Measurements from ENCODE around the gene TMEM219. TPM values are rescaled to one million over a fixed set of nuclear protein-coding genes. Genes with fewer than 3 reads are reported as not detected.
"Not testable (repeated sequence)": the region's sequence is repeated elsewhere in the genome, so short reads cannot be mapped to it uniquely, and the experiment has no call there.

Gene TMEM219
- total and polyA plus RNA-seq, 4 donors, result 88.0 to 244 (median 152) TPM

DNA sequence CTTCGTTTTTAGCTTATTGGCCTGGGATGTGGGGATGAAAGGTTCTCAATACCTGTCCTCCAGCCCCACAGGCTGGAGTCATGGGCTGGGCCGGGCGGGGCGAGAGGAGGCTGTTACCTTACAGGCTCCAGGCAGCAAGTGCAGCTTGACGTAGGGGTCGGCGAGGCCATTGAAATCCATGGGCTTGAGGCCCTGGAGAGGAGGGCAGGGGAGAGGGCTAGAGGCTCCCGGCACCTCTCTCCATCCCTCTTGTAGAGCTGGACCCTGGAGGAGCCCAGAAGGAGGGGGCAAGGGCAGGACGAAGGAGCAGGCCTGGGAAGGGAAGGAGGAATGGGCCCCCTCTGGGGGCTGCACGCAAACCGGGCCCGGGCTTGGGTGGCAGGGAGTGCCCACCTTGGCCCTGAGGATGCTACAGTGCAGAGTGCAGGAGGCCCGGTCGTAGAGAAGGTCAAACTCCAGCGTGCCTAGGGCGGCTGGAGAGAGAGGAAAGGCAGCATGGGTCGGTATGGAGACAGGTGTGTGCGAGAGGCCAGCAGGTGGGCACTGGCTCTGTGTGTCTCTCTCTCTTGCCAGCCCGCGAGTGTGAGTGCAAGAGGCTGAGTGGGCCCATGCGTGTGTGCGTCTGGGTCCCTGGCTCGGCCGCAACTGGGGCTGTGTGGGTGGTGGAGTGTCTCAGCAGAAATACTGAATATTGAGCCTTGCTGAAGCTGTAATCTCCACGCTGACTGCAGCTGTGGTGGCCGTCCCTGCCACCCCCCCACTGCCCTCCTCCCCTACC lies 47.4 kb downstream of the TMEM219 start:
- ATAC-seq (ENCODE audit: low FRiP score) (no peak), DNase-seq (no peak)
- intact Hi-C loops (cut with DNase I), result loop anchor here in 1 of 2 donors (5.0 kb wide), 1 partner anchor 262 kb away; the partner anchor contains the start of gene C16orf54
- Histone ChIP-seq H3K4me1 (ENCODE audit: control insufficient read depth in 1 of 2, insufficient read depth in 2 of 2, low read length in 2 of 2) (no peaks in the 10 kb centered on the region), H3K36me3 (ENCODE audit: control insufficient read depth in 1 of 2, insufficient read depth in 2 of 2, low read length in 1 of 2) (no peaks in the 10 kb centered on the region), H3K27ac (ENCODE audit: low read depth in 1 of 2, low read length in 2 of 2) (no peak overlapping the region), H3K4me3 (ENCODE audit: low read length in 2 of 2) (no peak overlapping the region), H3K27me3 (ENCODE audit: control insufficient read depth in 1 of 2, insufficient read depth in 2 of 2, low read length in 1 of 2) (no peaks in the 10 kb centered on the region), H3K9me3 (ENCODE audit: control insufficient read depth, low read length) (no peaks in the 10 kb centered on the region)
- 53 to 55% methylated on average over 26 of the region's 26 CpGs for WGBS, 2 donors

DNA sequence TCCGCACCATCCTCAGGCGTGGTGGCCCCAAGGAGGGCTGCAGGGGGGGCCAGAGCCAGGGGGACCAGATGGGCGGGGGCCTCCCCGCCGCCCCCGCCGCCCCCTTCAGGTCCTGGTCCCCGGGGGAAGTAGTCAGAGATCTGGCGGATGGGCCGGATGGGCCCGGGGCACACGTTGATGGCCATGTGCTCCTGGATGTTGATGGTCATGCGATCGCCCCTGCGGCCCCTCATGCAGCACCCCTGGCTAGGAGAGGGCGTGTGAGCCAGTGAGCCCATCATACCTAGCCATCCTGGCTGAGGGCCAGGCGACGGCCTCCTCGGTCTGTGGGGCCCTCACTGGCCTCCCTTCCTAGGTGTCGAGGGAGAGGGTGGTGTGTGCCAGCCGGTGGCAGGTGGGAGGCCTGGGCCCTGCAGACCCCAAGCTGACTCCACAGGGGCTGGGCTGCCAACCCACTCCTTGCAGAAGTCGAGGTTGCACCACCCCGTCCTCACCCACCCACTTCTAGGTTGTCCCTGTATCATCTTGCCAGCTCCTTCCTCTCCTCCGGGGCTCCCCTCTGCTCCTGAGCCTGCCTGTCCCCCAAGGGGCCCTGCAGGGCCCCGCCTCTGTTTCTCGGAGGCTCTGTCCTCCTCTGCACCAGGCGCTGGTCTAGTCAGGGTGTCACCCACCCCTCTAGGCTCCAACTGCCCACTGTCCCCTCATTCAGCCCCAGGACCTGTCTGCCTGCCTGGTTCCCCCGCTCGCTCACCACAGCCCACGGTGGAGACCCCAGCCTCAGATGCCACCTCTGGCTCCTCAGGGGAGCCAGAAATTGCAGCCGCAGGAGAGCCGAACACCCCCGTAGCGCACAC lies 48.3 kb downstream of the TMEM219 start:
- DNase-seq (no peak), ATAC-seq (ENCODE audit: low FRiP score) (no peak)
- Histone ChIP-seq H3K4me3 (ENCODE audit: low read length in 2 of 2) (no peak overlapping the region), H3K36me3 (ENCODE audit: control insufficient read depth in 1 of 2, insufficient read depth in 2 of 2, low read length in 1 of 2) (no peaks in the 10 kb centered on the region), H3K4me1 (ENCODE audit: control insufficient read depth in 1 of 2, insufficient read depth in 2 of 2, low read length in 2 of 2) (no peaks in the 10 kb centered on the region), H3K9me3 (ENCODE audit: control insufficient read depth, low read length) (no peaks in the 10 kb centered on the region), H3K27ac (ENCODE audit: low read depth in 1 of 2, low read length in 2 of 2) (no peak overlapping the region), H3K27me3 (ENCODE audit: control insufficient read depth in 1 of 2, insufficient read depth in 2 of 2, low read length in 1 of 2) (no peaks in the 10 kb centered on the region)
- intact Hi-C loops (cut with DNase I), result loop anchor here (5.0 kb wide), 2 partner anchors 93 to 263 kb away; partner anchors contain the start of gene C16orf54 (in 1 of the 2)
- 9 to 19% methylated on average over 29 to 34 of the region's 34 CpGs for WGBS, 2 donors

DNA sequence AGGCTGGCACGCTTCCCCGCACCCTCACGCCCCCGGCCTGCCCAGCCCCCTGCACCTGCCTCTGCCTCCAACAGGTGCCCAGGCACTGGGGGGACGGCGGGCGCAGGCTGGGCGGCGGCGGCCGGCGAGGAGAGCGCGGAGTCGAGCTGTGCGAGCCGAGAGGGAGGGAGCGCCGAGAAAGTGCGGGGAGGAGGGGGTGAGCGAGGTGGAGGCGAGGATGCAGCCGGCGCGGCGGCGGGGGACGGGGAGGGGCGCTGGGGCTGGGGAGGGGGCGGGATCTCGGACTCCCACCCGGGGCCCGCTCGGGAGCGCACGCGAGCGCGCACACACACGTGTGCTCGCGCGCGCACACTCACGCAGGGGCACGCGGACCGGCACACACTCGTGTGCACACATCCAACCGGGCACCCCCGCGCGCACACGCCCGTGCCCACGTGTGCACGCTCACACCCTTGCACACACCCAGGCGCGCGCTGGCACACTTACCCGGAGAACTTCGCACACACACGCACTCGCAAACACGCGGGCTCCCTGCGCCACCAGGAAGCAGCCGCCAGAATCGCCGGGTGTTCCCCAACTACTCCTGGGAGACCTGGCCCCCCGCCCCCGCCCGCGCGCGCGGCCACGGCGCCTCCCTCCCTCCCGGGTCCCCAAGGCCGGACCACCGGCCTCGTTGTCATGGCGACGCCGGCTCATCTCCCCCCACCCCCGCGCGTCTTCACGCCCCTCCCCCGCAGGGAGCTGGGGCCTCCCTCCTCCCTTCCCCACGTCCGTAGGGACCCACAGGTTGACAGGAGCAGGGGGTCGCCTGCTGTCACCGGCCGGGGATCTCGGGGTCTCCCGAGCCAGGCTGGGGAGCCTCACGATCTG lies 49.2 kb downstream of the TMEM219 start, which contains the start of gene DOC2A:
DOC2A (minus strand) TSS at position 184 of the 870 bp plus-strand sequence. CDS start 805 bp downstream, outside the sequence.
- no peaks in the 10 kb centered on the region for H3K9me3 ChIP-seq (ENCODE audit: control insufficient read depth, low read length)
- intact Hi-C loops (cut with DNase I), result loop anchor here in 1 of 2 donors (5.0 kb wide), 1 partner anchor 94 kb away; no protein-coding TSS in a partner anchor
- peak within 1 kb of the TSS in 1 of 2 donors; percentile 16 for H3K4me3 ChIP-seq (ENCODE audit: low read length in 2 of 2)
- 1% methylated on average over 55 to 99 of the region's 99 CpGs for WGBS, 2 donors
- H3K27ac ChIP-seq (ENCODE audit: low read depth in 1 of 2, low read length in 2 of 2), result no peak within 1 kb of the TSS
- no peaks in the 10 kb centered on the region for H3K36me3 ChIP-seq (ENCODE audit: control insufficient read depth in 1 of 2, insufficient read depth in 2 of 2, low read length in 1 of 2)
- no peaks in the 10 kb centered on the region for H3K4me1 ChIP-seq (ENCODE audit: control insufficient read depth in 1 of 2, insufficient read depth in 2 of 2, low read length in 2 of 2)
- no peaks in the 10 kb centered on the region for H3K27me3 ChIP-seq (ENCODE audit: control insufficient read depth in 1 of 2, insufficient read depth in 2 of 2, low read length in 1 of 2)
- DNase-seq (no peak), ATAC-seq (ENCODE audit: low FRiP score) (peak; percentile 17)

DNA sequence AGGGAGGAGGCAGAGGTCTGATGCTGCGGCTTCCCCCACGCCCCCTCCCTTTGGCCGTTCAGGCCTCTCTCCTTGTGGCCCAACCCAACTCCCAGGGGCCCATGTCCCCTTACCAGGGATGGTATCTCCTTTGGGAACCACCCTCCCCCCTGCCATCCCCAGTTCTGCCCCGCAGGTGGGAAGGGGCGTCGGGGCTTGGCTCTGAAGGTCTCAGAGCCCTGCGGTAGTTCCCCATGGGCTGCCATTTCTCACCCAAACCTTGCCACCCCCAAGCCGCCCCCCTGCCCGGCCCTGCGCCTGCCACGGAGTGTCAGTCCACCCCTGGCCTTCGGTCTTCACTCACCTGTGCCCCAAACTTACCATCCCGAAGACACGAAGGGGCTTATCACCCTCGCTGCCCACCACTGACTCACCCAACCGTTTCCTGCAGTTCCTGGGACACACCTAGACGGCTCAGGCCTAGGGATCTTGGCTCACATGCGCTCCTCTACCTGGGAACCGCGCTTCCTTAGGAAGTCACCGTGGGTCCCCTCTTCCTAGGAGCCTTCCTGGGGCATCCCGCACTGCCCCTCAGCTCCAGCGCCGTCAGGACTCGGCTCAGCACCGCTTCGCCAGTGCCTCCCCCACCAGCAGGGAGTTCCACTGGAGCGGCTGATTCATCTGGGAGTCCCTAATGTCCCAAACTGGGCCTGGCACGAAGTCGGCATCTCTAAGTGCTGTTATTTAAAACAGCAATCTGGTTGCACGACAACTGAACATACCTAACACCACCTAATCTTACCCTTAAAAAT lies 50.0 kb downstream of the TMEM219 start:
- ATAC-seq (ENCODE audit: low FRiP score) (no peak), DNase-seq (no peak)
- Histone ChIP-seq H3K27me3 (ENCODE audit: control insufficient read depth in 1 of 2, insufficient read depth in 2 of 2, low read length in 1 of 2) (no peaks in the 10 kb centered on the region), H3K4me1 (ENCODE audit: control insufficient read depth in 1 of 2, insufficient read depth in 2 of 2, low read length in 2 of 2) (no peaks in the 10 kb centered on the region), H3K4me3 (ENCODE audit: low read length in 2 of 2) (no peak overlapping the region), H3K36me3 (ENCODE audit: control insufficient read depth in 1 of 2, insufficient read depth in 2 of 2, low read length in 1 of 2) (no peaks in the 10 kb centered on the region), H3K9me3 (ENCODE audit: control insufficient read depth, low read length) (no peaks in the 10 kb centered on the region), H3K27ac (ENCODE audit: low read depth in 1 of 2, low read length in 2 of 2) (no peak overlapping the region)
- intact Hi-C loops (cut with DNase I), result loop anchor here in 1 of 2 donors (5.0 kb wide), 1 partner anchor 95 kb away; no protein-coding TSS in a partner anchor
- WGBS, 2 donors, result 14 to 16% methylated on average over 31 of the region's 31 CpGs

DNA sequence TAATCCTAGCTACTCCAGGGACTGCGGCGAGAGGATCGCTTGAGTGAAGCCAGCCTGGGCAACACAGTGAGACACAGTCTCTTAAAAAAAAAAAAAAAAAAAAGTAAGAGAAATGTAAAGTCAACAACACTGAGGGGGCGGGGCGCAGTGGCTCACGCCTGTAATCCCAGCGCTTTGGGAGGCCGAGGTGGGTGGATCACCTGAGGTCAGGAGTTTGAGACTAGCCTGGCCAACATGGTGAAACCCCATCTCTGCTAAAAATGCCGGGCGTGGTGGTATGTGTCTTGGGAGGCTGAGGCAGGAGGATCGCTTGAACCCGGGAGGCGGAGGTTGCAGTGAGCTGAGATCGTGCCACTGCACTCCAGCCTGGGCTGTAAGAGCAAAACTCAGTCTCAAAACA lies 50.7 kb downstream of the TMEM219 start:
- not testable (repeated sequence) for H3K4me3 ChIP-seq (ENCODE audit: low read length in 2 of 2); H3K36me3 ChIP-seq (ENCODE audit: control insufficient read depth in 1 of 2, insufficient read depth in 2 of 2, low read length in 1 of 2); DNase-seq; H3K9me3 ChIP-seq (ENCODE audit: control insufficient read depth, low read length); ATAC-seq (ENCODE audit: low FRiP score); H3K4me1 ChIP-seq (ENCODE audit: control insufficient read depth in 1 of 2, insufficient read depth in 2 of 2, low read length in 2 of 2); H3K27me3 ChIP-seq (ENCODE audit: control insufficient read depth in 1 of 2, insufficient read depth in 2 of 2, low read length in 1 of 2); H3K27ac ChIP-seq (ENCODE audit: low read depth in 1 of 2, low read length in 2 of 2)
- intact Hi-C loops (cut with DNase I), result loop anchor here in 1 of 2 donors (5.0 kb wide), 1 partner anchor 95 kb away; no protein-coding TSS in a partner anchor
- 80 to 92% methylated on average over 14 of the region's 14 CpGs for WGBS, 2 donors

DNA sequence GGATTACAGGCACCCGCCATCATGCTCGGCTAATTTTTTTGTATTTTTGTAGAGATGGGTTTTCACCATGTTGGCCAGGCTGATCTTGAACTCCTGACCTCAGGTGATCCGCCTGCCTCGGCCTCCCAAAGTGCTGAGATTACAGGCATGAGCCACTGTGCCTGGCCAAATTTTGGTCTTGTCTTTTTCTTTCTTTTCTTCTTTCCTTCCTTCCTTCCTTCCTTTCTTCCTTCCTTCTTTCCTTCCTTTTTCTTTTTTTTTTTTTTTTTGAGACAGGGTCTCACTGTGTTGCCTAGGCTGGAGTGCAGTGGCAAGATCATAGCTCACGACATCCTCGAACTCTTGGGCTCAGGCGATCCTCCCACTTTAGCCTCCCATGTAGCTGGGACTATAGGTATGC lies 53.6 kb downstream of the TMEM219 start:
- H3K36me3 ChIP-seq (ENCODE audit: control insufficient read depth in 1 of 2, insufficient read depth in 2 of 2, low read length in 1 of 2); DNase-seq; intact Hi-C loops (cut with DNase I); ATAC-seq (ENCODE audit: low FRiP score); H3K4me3 ChIP-seq (ENCODE audit: low read length in 2 of 2); H3K27me3 ChIP-seq (ENCODE audit: control insufficient read depth in 1 of 2, insufficient read depth in 2 of 2, low read length in 1 of 2); H3K9me3 ChIP-seq (ENCODE audit: control insufficient read depth, low read length); H3K4me1 ChIP-seq (ENCODE audit: control insufficient read depth in 1 of 2, insufficient read depth in 2 of 2, low read length in 2 of 2); H3K27ac ChIP-seq (ENCODE audit: low read depth in 1 of 2, low read length in 2 of 2): not testable (repeated sequence)
- WGBS, 2 donors, result 91 to 92% methylated on average over 7 of the region's 7 CpGs

DNA sequence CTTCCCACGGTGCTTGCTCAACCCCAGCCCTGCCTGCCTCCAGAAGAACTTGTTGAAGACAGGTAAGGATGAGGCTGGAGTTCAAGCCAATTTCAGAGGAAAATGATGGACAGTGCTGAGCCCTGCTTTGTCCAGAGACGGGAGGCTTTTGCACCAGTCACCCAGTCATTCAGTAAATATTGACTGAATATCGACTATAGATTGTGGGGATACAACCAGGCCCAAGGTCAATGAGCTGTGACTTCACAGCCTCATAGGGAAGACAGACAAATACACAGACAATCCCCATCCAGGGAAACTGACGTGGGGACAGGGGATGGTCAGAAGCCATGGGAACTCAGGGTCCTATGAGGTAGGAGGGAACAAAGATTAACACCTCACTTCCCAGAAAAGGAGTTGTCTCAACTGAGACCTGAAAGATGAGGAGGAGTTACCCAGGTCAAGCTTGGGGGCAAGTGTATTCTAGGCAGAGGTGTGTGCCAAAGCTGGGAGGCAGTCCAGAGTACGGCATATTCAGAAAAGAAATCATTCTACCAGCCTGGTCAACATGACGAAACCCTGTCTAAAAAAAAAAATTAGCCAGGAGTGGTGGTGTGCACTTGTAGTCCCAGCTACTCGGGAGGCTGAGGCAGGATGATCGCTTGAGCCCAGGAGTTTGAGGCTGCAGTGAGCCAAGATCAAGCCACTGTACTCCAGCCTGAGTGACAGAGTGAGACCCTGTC lies 54.8 kb downstream of the TMEM219 start:
- intact Hi-C loops (cut with DNase I), result no loop called here
- no peaks in the 10 kb centered on the region for H3K4me1 ChIP-seq (ENCODE audit: control insufficient read depth in 1 of 2, insufficient read depth in 2 of 2, low read length in 2 of 2)
- H3K36me3 ChIP-seq (ENCODE audit: control insufficient read depth in 1 of 2, insufficient read depth in 2 of 2, low read length in 1 of 2), result no peaks in the 10 kb centered on the region
- H3K4me3 ChIP-seq (ENCODE audit: low read length in 2 of 2), result no peak overlapping the region
- no peak overlapping the region for H3K27ac ChIP-seq (ENCODE audit: low read depth in 1 of 2, low read length in 2 of 2)
- H3K27me3 ChIP-seq (ENCODE audit: control insufficient read depth in 1 of 2, insufficient read depth in 2 of 2, low read length in 1 of 2), result no peaks in the 10 kb centered on the region
- H3K9me3 ChIP-seq (ENCODE audit: control insufficient read depth, low read length), result no peaks in the 10 kb centered on the region
- no peak for ATAC-seq (ENCODE audit: low FRiP score)
- DNase-seq, result no peak
- WGBS, 2 donors, result 70 to 74% methylated on average over 8 of the region's 8 CpGs
